ENCODE results near the gene FMN2.

FMN2 gene

GRCh38 chr1:240091614-240092300, at the start of gene FMN2:
Gene FMN2 (plus strand): TSS chr1:240091883. CDS start chr1:240092110, 227 bp downstream.
- DNase-seq: no peak

GRCh38 chr1:240044620-240045019, 47.1 kb upstream of the FMN2 start:
- no peak for DNase-seq

GRCh38 chr1:240046000-240046399, 45.7 kb upstream of the FMN2 start:
- no peak for DNase-seq

- no peak for DNase-seq
These were observed 37.5 kb upstream of the FMN2 start for GRCh38 chr1:240054109-240054701.

GRCh38 chr1:240055936-240056335, 35.7 kb upstream of the FMN2 start:
- no peak for DNase-seq

- DNase-seq: no peak
These were observed 35.3 kb upstream of the FMN2 start for GRCh38 chr1:240056350-240056749.

- DNase-seq: no peak
These were observed 33.6 kb upstream of the FMN2 start for GRCh38 chr1:240058049-240058448.

- DNase-seq: no peak
These were observed 22.7 kb upstream of the FMN2 start for GRCh38 chr1:240068961-240069360.

GRCh38 chr1:240070188-240070587, 21.5 kb upstream of the FMN2 start:
- no peak for DNase-seq

GRCh38 chr1:240073097-240073496, 18.6 kb upstream of the FMN2 start:
- DNase-seq: no peak

GRCh38 chr1:240074422-240074821, 17.3 kb upstream of the FMN2 start:
- no peak for DNase-seq

- no peak for DNase-seq
These were observed 16.8 kb upstream of the FMN2 start for GRCh38 chr1:240074908-240075307.

GRCh38 chr1:240084337-240084736, 7.3 kb upstream of the FMN2 start:
- no peak for DNase-seq

- no peak for DNase-seq
These were observed 6.9 kb upstream of the FMN2 start for GRCh38 chr1:240084749-240085148.

GRCh38 chr1:240086726-240087125, 5.0 kb upstream of the FMN2 start:
- DNase-seq: no peak

GRCh38 chr1:240090014-240090413, 1.7 kb upstream of the FMN2 start:
- DNase-seq: no peak

GRCh38 chr1:240090957-240091600, 604 bp upstream of the FMN2 start:
- no peak for DNase-seq

GRCh38 chr1:240092301-240093119, 827 bp downstream of the FMN2 start:
- no peak for DNase-seq

- DNase-seq: no peak
These were observed 1.7 kb downstream of the FMN2 start for GRCh38 chr1:240093120-240093961.

- no peak for DNase-seq
These were observed 2.5 kb downstream of the FMN2 start for GRCh38 chr1:240094041-240094722.

- no peak for DNase-seq
These were observed 5.3 kb downstream of the FMN2 start for GRCh38 chr1:240096974-240097373.

- no peak for DNase-seq
These were observed 6.9 kb downstream of the FMN2 start for GRCh38 chr1:240098534-240098933.

Measured in CD4-positive, alpha-beta T cell treated with Interleukin-17A for 4 hours (primary cell).